GM23338 (cell line): Measurements from ENCODE around the gene FAHD1.

Experiments used
- CTCF ChIP-seq, 2 experiments: fragments of 200-600 bp in 1 of 2; sonication (generic) in 1 of 2; conservative IDR thresholded peaks; 2 replicates each; pipeline versions ENCODE4 v1.5.1 to v1.6.1; 2016 to 2017; ENCODE audit warnings: antibody characterized with exemption in 2 of 2, low read depth in 2 of 2, mild to moderate bottlenecking in 2 of 2, moderate library complexity in 1 of 2
- EZH2 ChIP-seq: fragments of 200-600 bp; sonication (generic); IDR thresholded peaks from one replicate; pipeline ENCODE4 v1.8.0; 2017; ENCODE audit warnings: antibody characterized with exemption, mild to moderate bottlenecking, low read depth; ENCODE audit not compliant: unreplicated experiment
- EZH2phosphoT487 ChIP-seq: fragments of 200-600 bp; sonication (generic); IDR thresholded peaks from one replicate; pipeline ENCODE4 v1.8.1; 2018; ENCODE audit warnings: antibody characterized with exemption; ENCODE audit not compliant: unreplicated experiment
- POLR2AphosphoS5 ChIP-seq: IDR thresholded peaks from 2 replicates; pipeline ENCODE4 v1.6.1; 2016; ENCODE audit warnings: antibody characterized with exemption, low read depth
- TF ChIP-seq, protein P1 (sequence below): IDR thresholded peaks from one replicate; pipeline ENCODE4 v1.6.1; 2018; ENCODE audit warnings: antibody characterized with exemption; ENCODE audit not compliant: unreplicated experiment

GRCh38 chr16:1807626-1808025 is 19.4 kb upstream of the FAHD1 start:
- TF ChIP-seq EZH2phosphoT487: no peak
- no peak for TF ChIP-seq POLR2AphosphoS5
- TF ChIP-seq CTCF (conservative IDR thresholded peaks at IDR 0.05; ENCODE audit: low read depth in 2 of 2): no peak
- TF ChIP-seq, protein P1, sequence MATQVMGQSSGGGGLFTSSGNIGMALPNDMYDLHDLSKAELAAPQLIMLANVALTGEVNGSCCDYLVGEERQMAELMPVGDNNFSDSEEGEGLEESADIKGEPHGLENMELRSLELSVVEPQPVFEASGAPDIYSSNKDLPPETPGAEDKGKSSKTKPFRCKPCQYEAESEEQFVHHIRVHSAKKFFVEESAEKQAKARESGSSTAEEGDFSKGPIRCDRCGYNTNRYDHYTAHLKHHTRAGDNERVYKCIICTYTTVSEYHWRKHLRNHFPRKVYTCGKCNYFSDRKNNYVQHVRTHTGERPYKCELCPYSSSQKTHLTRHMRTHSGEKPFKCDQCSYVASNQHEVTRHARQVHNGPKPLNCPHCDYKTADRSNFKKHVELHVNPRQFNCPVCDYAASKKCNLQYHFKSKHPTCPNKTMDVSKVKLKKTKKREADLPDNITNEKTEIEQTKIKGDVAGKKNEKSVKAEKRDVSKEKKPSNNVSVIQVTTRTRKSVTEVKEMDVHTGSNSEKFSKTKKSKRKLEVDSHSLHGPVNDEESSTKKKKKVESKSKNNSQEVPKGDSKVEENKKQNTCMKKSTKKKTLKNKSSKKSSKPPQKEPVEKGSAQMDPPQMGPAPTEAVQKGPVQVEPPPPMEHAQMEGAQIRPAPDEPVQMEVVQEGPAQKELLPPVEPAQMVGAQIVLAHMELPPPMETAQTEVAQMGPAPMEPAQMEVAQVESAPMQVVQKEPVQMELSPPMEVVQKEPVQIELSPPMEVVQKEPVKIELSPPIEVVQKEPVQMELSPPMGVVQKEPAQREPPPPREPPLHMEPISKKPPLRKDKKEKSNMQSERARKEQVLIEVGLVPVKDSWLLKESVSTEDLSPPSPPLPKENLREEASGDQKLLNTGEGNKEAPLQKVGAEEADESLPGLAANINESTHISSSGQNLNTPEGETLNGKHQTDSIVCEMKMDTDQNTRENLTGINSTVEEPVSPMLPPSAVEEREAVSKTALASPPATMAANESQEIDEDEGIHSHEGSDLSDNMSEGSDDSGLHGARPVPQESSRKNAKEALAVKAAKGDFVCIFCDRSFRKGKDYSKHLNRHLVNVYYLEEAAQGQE: no peak
- no peak for TF ChIP-seq EZH2
